ENCODE data around the gene PARVB.

- TF ChIP-seq CTCF (IDR thresholded peaks at IDR 0.05) (no peak), POLR2A (IDR thresholded peaks at IDR 0.05) (no peak)
Observed at GRCh38 chr22:44186121-44186510, 162.0 kb downstream of the PARVB start.

Data from body of pancreas (tissue), 4 donors.